ENCODE results near the gene PEX14.

PEX14 gene

DNA sequence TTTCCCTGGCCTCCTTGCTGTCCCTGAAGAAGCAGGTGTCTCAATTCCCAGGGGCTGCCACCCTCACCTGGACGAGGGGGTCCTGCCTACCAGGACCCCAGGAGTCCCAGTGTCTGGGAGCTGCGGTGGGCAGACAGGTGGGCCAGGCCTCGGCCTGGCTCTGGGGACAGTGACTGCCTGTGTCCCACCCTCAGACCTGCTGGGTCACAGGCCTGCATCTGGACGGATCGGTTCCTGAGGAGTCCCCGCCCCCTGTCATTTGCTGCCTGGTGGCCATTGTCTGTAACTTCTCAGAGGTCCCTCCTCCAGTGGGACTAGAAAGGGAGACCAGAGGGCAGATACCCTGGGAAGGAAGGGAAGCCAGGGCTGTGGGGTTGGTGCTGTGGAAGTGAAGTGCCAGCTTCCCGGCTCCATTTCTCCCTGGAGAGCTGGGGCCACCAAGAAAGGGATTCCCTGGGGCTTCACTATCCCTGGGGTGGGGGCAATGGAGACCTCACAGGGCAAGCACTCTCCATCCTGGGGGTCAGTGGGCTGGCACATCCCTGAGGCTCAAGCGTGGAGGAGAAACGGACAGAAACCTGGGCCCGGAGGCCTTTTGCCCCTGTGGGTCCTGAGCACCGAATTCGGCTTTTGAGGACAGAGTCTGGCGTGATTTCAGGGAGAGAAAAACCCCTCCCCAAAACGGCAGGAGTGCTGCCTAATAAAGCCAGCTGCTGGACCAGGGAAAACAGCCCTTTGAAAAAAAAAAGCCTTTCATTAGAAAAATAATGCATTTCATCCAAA is 157.3 kb downstream of the PEX14 start:
- TF ChIP-seq, protein P1, sequence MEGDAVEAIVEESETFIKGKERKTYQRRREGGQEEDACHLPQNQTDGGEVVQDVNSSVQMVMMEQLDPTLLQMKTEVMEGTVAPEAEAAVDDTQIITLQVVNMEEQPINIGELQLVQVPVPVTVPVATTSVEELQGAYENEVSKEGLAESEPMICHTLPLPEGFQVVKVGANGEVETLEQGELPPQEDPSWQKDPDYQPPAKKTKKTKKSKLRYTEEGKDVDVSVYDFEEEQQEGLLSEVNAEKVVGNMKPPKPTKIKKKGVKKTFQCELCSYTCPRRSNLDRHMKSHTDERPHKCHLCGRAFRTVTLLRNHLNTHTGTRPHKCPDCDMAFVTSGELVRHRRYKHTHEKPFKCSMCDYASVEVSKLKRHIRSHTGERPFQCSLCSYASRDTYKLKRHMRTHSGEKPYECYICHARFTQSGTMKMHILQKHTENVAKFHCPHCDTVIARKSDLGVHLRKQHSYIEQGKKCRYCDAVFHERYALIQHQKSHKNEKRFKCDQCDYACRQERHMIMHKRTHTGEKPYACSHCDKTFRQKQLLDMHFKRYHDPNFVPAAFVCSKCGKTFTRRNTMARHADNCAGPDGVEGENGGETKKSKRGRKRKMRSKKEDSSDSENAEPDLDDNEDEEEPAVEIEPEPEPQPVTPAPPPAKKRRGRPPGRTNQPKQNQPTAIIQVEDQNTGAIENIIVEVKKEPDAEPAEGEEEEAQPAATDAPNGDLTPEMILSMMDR (IDR thresholded peaks at IDR 0.05; ENCODE audit: control insufficient read depth, insufficient read depth, low read depth, low read length, missing control alignments), result no peak
- H3K4me3 ChIP-seq (ENCODE audit: control insufficient read depth, low read depth, low read length), result no peak overlapping the region
- DNase-seq (ENCODE audit: low read depth), result no peak

DNA sequence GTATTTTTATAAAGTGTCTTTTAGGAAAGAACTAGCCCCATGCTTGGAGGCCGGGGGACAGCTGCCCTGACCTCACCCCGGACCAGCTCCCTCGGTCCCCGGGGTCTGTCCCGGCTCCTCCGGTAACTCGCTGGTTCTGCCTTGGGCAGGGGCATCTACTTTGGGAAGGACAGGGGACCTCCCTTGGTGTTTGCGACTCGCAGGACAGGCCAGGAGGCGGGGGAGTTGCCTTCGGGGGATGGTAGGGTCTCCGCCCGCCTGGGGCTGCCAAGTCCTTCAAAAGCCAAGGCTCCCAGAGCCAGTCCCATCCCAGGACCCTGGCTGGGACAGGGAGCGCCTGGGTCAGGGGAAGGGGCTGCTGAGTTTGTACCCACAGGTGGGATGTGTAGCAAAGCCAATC is 157.9 kb downstream of the PEX14 start:
- no peak overlapping the region for H3K4me3 ChIP-seq (ENCODE audit: control insufficient read depth, low read depth, low read length)
- TF ChIP-seq, protein P1 (IDR thresholded peaks at IDR 0.05; ENCODE audit: control insufficient read depth, insufficient read depth, low read depth, low read length, missing control alignments), result no peak
- no peak for DNase-seq (ENCODE audit: low read depth)

DNA sequence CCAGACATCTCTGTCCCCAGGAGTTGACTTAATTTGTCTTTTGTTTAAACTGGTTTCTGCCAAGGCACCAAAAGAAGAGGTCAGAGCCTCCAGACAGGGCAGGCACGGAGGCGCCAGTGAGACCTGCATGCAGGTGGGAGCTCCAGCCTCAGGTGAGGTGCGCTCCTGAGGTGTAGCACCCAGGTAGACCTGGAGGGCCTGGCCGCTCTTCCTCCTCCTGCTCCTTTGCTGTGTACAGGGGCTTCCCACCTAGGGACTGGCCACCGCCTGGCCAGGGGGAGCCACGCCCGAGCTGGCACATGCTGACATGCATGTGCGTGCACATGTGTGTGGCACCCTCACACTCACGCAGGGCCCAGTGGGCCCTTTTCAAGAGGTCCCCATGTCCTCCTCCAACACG is 158.7 kb downstream of the PEX14 start:
- no peak for DNase-seq (ENCODE audit: low read depth)
- TF ChIP-seq, protein P1 (IDR thresholded peaks at IDR 0.05; ENCODE audit: control insufficient read depth, insufficient read depth, low read depth, low read length, missing control alignments), result no peak
- H3K4me3 ChIP-seq (ENCODE audit: control insufficient read depth, low read depth, low read length), result no peak overlapping the region

DNA sequence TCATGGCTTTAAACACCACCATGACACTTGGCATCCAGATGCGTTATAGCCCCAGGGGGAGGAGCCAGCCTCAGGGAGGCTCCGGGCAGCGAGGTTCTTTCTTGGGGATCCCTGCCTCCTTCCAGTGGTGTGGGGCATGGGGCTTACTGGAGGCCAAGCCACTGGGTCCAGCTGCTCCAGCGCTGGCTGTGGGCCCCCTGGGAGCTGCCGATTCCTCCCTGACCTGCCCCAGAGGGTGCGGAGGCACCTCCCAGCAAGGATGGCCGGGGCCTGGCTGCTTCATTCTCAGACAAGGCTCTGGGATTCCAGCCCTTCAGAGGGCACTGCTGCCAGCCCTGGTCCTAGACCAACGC is 159.3 kb downstream of the PEX14 start:
- TF ChIP-seq, protein P1 (IDR thresholded peaks at IDR 0.05; ENCODE audit: control insufficient read depth, insufficient read depth, low read depth, low read length, missing control alignments), result no peak
- H3K4me3 ChIP-seq (ENCODE audit: control insufficient read depth, low read depth, low read length), result no peak overlapping the region
- DNase-seq (ENCODE audit: low read depth), result no peak

DNA sequence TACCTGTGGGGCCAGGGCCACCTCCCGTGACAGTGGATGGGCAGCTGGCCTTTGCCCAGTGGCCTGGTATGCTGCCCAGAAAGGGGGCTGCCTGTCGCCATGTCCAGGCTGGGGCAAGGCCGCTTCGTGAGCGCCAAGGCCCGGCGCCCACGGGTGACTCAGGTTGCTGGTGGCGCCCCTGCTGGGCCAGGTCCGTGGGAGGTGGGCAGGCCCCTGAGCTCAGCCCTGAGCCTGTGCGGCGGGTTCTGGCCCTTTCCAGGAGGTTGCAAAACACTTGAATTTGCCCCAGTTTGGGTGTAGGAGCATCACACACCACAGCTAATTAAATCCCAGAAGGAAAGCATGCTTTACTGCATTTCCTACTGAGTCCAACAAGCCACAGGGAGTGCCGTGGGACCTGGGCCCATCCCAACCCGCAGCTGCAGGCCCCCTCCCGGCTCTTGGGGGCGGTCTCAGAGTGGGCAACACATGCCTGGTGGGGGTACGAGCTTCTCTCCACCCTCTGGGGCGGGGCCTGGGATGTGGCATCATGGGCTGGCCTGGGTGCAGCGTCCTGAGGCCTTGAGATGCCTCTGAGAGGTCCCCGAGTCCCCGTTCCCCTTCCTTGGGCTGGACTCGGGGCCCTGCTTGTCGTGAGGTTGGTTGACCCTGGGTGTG is 159.8 kb downstream of the PEX14 start:
- no peak overlapping the region for H3K4me3 ChIP-seq (ENCODE audit: control insufficient read depth, low read depth, low read length)
- TF ChIP-seq, protein P1 (IDR thresholded peaks at IDR 0.05; ENCODE audit: control insufficient read depth, insufficient read depth, low read depth, low read length, missing control alignments), result no peak
- peak; percentile 57 for DNase-seq (ENCODE audit: low read depth)

DNA sequence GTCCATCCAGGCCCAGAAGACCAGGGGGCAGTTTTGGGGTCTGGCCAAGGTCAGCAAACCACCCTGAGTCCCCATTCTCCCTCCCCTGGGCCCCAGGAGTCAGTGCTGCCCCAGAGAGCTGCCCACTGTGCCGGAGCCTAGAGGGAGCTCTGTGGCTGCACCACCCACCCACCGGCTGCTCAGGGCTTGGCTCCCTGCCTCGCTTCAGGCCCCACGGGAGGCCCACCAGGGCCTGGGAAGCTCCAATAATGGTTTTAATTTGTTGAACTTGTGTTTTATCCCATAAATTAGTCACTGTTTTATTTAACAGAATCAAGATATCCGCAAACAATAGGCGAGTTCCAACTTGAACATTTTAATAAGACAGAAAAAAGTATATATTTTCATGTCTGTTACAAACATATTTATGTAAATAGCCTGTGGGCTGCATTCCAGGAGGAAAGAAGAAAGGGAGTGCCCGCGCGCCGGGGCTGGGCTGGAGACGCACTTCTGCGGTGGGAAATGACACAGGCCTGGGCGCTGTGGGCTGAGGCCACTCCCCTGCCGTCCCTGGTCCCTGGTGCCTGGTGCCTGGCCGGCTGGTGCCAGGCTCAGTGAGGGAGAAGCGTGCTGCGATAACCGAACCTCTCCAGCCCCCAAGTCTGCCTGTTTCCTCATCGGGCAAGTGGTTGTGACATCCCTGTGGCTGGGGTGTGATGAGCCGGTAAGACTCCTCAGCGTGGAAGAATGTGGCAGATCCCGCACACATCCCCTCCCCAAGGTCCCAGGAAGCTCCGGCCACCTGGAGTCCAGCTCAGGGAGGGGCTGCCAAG is 160.5 kb downstream of the PEX14 start:
- DNase-seq (ENCODE audit: low read depth), result peak; percentile 49
- no peak overlapping the region for H3K4me3 ChIP-seq (ENCODE audit: control insufficient read depth, low read depth, low read length)
- TF ChIP-seq, protein P1 (IDR thresholded peaks at IDR 0.05; ENCODE audit: control insufficient read depth, insufficient read depth, low read depth, low read length, missing control alignments), result no peak

Measured in AG09309 (cell line).